NCI-H748 treated with DMSO at 0.1 percent for 48 hours (cell line): ENCODE data around the gene HPS1.

Experiments
- DNase-seq: peaks from one replicate; lab custom pipeline; 2025; lab: John Stamatoyannopoulos, UW

Gene HPS1

DNA sequence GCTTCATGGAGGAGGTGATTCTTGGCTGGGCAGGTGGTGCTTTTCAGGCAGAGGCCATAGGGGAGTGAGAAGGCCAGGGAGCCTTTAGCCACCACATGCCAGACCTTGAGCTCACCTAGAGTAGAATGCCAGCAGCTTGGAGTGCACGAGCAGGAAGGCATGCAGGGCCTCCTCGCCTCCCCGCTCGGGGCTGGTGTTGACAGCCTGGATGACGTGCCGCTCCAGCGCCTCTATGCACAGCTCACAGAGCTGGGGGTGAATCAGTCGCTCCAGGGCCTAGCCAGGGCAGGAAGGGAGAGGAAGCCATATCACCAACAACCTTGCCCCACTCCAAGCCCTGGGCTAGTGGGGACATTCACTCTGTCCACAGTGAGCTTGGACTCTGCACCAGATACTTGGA lies 15.7 kb downstream of the HPS1 start:
- no peak for DNase-seq

DNA sequence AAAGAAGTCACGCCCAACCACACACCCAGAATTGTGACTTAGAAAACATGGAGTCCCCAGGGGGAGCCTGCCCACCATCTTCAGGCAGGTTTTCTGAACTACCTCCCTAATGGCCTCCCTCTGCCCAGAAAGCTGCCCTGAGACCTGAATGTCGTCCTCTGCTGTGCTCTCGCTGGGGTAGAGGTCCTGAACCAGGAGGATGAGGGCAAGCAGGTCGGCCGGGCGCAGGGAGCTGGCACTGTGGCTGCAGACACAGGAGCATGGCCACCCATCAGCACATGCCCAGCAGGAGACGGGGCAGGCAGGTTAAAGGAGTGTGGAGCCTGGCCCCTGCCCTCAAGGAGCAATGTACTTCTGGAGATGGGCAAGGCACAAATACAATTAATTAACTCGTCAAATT lies 16.3 kb downstream of the HPS1 start:
- no peak for DNase-seq

DNA sequence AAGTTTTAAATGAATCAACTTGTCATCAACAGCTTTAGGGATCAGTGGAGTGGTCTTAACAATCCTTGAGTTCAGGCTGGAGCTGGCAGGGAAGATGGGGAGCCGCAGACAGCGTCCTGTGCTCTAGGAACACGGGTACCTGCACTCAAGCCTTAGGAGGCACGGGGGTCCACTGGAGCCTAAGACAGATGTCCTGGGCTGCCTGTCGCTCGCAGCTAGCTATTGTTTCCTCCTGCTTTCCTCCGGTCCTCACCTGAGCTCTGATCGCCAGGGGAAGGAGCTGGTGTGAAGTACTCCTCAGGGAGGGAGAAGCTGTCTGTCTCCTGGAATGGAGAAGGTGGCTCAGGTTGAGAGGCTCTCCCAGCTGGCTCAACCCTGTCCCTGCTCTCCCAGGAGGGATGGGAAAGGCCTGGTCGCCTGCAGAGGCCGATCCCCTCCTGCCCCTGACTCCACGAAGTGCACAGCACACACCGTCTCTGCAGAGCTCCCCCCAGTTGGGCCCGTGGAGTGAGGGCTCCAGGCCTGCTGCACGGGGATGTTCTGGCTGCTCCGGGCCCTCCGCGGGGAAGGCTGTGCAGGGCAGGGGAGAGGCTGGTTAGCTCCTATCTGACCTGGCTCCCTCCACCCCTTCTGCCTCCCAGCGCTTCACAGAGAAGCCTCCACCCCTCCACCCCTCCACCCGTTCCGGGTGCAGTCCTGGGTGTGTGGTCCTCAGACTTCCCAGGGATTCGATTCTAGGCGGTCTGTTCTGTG lies 17.2 kb downstream of the HPS1 start:
- no peak for DNase-seq

DNA sequence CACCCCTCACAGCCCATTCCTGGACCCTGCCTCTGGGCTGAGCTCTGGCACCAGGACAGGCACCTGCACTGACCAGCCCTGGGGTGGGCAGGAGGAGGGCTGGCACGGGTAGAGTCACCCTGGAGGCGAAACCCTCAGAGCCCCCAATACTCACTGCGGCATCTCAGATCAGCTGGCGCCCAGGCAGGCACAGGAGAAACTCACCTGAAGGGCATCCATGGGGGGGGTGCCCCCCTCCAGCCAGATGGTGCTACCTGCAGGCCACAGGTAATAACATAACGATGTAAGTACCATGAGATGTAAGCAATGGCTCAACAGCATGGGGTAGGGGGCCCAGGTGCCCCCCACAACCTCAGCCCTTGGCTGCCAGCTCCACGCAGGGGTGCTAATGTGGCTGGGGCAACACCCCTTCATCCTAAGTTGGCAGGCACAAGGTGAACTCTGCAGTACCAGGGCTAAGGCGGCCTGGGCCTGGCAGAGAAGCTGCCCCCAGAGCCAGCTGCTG lies 19.7 kb downstream of the HPS1 start:
- DNase-seq: no peak

DNA sequence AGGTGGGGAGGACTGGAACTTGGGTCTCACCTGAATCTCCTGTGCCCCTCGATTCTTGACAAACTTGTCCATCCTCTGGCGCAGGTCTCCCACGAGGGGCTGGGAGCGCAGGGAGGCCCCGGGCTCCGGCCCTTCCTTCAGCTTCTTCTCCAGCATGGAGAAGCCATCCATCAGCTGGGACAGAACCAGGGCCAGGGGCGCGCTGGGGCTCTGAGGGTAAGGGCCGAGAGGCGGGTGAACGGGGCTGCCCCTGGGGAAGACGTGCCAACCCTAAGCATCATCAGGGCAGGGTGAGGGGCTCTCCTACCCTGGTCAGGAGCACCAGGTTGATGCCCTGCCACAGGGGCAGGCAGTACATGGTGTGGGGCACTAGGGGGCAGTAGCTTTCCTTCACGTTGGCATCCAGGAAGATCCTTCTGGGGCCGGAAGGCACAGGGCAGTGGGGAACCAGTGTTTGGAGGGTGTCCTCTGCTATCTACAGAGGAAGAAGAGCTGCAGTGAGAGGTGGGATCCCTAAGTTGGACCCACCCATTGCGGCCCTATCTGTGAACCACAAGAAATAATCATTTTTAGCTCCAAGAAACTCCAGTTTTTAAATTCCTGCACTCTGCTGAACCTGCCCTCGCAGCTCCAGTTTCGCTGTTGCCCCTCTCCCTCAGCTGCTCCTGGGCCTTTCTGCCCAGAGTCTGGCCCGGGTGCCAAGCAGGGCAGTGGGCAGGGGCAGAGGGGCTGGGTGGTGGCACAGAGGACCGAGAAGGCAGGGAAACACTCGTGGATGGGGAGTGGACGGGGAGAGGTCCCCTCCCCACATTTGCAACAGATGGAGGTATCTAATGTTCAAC lies 21.0 kb downstream of the HPS1 start:
- no peak for DNase-seq

DNA sequence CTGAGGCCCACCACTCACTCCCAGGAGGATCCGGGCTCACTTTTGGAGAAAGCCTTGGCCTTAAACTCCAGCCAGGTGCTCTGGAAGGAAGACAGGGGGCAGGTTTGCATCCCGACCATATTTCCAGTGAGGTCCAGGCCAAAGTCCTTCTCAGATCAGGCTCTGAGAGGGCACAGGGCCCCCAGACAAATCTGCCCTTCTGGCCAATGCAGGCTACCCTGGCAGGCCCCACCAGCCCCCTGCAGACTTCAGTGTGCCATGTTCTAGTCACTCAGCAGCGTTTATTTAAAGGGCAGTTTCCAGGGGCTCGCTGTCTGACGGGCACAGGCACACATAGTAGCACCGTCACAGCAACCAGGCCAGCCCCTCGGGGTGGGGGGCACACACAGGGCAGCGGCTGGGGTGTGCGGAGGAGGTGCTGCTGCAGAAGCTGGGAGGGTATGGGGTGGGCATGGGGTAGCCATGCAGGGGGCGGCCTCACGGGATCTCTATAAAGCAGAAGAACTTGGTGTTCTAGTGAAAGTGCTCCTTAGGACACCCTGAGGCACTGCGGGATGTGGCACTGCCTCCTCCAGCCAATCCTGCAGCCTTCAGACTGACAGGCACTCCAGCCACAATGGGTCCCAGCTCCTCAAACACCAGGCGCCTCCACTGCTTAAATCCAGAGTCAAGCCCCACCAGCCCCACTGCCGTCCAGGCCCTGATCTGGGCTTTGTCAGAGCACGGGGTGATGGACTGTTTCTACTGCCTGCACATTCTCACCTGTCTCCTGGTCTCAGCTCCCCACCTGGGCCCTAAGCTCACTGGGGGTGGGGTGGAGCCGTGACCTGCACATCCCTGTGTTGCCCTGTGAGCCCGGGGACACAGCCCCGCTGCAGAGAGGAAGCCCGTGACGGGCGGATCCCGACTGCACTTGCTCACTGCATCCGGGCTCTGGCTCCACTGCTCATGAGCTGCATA lies 22.2 kb downstream of the HPS1 start:
- no peak for DNase-seq

DNA sequence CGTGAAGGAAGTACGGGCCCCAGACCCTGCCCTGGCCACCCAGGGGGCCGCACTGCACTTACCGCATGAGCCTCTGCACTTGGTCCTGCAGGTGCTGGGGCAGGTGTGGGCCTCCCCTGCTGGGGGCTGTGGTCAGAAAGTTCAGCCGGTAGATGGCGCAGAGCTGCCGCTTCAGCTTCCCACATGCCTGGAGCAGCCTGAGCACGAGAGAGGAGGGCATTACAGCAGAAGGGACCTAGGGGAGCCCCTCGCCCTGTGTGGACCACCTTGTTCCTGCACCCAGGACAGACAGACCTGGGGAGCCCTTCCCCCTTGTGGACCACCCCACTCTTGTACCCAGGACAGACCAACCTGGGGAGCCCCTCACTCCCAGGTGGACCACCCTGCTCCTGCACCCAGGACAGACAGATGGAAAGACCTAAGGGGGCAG lies 23.0 kb downstream of the HPS1 start:
- DNase-seq: no peak

DNA sequence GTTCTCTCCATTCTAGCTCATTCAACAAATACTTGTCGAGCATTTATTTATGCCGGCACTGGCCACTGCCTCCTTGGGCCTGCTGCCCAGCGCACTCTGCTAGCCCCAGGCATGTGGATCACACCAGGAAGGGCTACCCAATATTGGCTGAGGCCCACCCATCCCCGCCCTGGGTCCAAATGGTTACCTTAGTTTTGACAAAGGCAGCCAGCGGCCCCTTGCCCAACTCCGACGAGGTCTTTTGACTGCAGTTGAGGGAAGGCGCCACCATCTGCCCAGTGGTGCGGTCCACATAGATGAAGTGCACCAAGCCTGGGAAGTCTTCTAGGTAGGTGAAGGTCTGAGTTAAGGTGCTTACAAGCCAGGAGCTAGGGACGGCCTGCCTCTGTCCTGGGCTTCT lies 24.6 kb downstream of the HPS1 start:
- no peak for DNase-seq

DNA sequence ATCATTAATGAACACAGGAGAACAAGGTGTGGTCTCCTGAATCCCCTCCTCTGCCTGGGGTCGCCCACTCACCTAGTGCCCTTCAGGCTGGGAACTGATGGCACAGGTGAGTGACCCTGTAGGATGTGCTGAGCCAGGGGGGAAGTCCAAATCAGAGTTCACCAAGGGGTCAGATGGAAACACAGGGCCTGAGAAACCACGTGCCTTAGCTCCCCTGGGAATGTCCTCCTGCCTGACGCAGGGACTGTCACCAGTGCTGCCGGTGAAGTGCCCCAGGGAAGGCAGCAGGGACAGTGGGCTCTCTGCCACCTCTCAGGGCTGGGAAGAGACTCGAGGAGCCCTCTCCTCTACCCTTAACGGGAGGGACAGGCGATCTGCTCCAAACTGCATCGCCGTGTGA lies 25.9 kb downstream of the HPS1 start:
- DNase-seq: no peak

DNA sequence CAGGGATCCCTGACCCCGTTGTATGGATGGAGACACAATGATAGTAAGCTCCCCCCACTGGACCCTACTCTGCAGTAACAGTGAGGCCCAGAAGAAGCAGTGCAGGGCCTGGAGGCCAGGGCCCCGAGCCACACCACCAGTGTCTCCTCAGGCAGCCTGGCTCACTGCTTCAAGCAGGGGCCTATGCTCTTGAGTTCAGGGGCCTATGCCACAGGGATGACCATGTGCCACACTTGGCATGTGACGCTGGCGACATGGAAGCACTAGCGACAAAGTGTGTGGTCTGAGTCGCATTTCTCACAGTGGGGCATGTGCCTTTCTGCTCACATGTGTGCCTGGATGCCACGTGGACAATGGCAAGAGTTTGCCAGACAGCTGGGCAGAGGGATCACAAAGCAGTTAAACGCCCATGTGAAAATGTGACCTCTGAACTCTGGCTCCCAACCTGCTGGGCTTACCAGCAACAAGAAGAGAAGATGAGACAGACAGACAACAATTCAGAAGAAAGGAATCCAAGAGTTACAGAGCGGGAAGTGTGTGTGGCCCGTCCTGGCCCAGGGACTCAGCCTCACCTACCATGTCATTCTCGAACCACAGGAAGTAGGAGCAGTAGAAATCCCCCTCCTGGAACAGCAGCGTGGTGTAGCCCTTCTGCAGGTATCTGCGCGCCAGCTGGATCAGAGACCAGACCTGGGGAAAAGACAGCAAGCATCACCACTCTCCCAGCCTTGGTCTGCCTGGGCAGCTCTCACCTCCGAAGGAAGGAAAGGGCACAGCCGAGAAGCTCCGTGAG lies 27.1 kb downstream of the HPS1 start:
- DNase-seq: no peak

DNA sequence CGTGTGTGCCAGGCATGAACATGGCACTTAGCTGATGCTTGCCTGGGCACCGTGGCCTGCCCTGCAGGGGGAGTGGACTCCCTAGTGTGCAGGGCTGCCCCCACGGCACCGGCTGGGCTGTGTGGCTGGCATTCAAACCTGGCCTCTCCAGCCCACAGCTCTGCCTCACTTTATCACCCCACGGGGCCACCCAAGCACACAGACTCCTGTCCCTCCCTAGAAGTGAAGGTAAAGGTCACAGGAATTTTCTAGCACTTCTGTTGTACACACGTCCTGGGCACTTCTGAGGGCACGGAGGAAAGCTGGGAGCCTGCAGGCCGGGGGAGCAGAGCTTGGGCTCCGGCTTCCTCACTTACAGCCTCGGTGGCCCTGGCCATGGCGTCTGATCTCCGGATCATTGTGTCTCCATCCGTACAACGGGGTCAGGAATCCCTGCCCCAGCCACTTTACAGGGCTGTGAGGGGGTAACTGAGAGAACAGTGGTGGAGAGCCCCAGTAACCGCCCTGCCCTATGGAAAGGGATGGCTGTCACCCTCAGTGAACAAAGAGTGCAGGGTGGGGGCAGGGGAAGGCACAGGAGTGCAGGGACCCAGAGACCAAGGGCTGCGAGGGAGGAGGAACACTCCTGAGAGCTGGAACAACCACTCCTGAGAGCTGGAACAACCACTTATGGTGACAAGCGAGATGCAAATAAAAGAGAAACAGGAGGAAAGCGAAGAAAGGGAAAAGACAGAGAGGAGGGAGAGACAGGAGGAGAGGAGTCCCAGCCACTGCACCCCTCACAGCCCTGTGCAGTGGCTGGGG lies 27.9 kb downstream of the HPS1 start:
- no peak for DNase-seq

DNA sequence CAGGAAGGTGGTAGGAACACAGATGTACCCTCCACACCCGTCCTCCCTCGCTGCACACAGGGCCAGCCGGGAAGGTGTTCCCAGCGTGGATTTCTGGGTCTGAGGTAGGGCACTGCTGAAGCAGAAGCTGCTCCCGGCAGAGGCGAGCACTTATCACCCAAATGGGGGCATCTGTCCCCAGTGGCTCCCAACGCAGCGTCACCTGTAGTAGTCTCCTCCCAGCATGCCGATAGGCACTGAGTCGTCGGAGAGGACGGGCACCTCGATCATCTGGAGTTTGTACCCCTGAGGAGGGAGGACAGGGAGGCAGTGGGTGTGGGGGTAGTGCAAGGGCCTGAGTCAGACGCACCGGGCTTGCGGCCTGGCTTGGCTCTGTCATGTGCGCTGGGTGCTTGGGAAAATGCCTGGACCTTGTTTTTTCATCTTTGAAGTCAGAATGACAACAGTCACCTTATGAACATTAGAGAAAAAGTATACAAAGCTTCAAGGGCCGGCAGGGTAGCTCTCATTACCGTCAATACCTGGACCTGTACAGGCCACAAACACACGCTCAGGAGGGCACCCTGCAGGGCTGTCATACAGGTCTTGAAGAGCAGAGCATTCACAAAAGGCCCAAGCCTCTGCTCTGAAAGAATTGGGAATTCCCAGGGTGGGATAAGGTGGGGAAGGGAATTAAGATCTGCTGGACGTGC lies 28.6 kb downstream of the HPS1 start:
- no peak for DNase-seq

DNA sequence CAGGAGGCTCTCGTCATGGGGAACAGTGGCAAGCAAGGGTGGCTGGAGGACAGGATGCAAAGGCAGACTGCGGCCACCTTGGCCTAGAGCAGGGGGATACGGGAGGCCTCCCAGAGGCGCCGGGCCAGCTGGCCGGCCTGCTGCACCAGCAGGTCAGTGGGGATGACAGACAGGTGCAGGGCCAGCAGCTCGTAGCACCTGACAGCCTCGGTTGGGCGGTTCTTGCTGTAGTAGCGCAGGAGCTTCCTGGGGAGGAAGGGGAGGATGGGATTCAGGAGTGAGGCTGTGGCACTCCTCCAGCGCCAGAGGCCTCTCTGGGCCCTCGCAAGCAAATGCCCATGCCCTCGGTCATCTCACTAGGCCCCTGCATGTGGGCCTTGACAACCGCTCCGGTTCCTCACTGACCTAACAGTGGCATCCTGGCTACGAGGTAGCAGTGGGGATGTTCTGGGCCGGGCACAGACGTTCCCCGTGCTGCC lies 29.2 kb downstream of the HPS1 start:
- no peak for DNase-seq

DNA sequence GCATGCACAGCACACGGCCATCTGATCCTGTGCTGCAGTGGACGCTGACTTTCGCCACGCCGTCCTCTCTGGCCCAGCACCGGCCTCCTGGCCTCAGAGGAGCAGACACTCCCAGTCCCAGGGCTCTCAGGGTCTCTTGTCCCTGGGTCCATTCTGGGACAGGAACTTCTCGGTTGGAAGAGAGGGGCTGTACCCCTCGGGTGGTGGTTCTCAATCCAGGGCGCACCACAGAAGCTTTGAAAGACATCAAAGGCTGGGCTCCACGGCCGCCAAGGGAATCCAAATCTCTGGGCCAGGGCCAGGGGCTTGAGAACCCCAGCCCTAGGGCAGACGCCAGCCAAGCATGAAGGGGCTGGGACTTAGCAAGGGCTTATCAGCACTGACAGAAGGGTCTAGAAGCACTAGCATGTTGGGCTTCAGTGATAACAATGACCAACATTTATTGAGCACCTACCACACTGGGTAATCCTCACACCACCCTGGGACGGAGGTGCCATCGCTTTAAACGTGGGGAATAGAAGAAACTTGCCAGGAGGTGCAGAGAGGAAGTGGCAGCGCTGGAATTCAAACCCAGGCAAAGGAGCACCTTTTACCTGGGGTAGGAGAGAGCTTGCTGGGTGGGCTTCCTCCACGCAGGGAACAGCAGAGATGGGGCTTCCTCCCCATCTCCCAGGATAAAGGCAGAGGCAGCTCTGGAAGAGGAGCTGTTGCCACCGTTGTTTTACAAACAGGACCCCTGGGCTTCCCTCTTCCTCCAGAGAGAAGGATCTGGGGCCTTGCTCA lies 29.9 kb downstream of the HPS1 start:
- DNase-seq: no peak

DNA sequence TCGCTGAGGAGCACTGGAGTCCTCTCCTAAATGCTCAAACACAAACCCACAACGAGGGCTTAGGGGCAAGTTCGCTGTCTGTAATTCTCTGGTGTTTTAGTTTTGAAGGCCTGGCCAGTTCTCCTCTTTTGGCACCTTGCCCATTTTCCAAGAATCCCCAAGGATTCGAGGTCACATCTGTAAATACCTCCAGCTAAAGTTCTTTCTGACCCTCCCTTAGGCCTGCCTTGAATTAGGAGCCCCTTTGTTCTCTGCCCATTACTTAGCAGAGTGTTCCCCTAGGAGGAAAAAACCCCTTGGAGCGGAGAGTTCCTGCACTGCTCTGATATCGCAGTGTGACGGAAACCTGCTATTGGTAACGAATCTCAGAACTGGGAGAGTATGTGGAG lies 31.0 kb downstream of the HPS1 start:
- DNase-seq: no peak

DNA sequence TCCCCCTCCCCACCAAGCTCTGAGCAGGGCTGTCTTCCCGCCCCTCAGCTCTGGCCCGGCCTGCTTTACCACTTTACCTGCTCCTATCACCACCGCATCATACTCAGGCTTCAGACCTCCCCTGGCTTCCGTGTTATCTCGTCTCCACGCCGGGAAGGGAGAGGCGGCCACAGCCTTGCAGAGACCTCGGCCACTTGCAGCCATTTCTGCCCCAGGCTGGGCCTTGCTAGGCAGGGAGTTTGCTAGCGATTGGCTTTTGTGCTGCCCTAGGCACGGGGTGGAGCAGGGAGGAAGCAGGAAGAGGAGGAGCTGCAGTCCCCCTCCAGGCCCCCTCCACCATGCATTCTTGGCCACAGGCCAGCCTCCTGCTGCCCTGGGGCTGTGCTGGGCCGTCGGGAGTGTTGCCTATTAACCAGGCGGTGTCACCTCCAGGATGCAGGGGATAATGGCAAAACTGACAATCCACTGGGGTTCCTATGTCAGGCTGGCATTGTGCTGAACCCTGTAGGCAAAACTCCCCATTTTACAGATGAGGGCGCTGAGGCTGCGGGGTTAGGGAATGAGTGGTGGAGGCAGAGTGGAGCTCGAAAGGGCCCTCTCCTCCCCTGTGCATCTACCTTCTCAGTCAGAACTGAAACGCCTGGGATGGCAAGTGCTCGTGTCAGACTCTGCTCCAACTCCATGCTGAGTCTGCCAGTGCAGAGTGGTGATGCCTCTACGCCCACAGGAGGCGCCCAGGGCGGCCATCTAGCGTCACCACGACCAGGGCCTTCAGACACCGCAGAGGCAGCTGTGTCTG lies 31.6 kb downstream of the HPS1 start, which contains the start of gene PYROXD2:
PYROXD2 (minus strand) TSS at position 251 of the 799 bp plus-strand sequence; CDS start at position 204, 47 bp downstream.
- DNase-seq: peak; percentile 46

DNA sequence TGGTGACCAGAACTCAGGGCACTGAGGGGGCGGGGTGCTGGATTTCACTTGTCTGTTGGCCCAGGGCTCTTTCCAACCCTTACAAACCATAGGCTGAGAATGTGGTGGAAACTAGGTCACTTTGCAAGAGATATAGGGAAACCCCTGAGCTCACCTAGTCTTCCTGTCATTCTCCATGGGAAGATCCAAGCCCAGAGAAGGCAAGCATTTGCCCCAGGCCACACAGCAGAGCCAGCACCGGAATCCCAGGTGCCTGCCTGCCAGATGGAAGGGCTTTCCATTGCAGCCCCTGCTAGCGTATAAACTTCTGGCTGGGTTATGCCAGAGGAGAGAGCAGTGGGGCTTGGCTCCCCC lies 32.2 kb downstream of the HPS1 start:
- DNase-seq: no peak

DNA sequence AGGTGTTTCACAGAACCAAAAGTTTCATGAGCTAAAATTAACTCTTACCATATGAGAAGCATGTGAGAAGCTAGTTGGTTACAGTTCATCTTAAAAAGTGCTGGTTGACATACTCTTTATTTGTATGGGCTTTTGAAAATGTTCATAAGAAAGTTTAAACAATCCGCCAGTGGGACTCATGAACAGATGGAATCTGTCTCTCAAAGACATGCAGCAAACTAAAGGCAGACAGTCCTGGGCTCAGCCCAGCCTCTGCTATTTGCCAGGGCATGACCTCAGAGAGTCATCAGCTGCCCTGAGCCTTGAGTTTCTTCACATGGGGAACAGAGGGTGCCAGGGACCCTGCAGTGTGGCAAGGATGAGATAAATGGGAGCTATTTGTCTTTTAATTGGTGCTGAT lies 35.0 kb downstream of the HPS1 start:
- no peak for DNase-seq
